Measurements from ENCODE around the gene SEC61A2. TPM values are rescaled to one million over a fixed set of nuclear protein-coding genes. Genes with fewer than 3 reads are reported as not detected.
A peak's percentile ranks its signal among the peaks of the same experiment; 100 is the strongest.

The SEC61A2 gene
- total and polyA plus RNA-seq, 4 donors = 2.8 to 17.5 (median 6.3) TPM

- no peak for TF ChIP-seq CTCF (IDR thresholded peaks at IDR 0.05; ENCODE audit: control extremely low read depth, extremely low read depth)
- Histone ChIP-seq H3K27ac (ENCODE audit: low read depth in 1 of 2, low read length in 1 of 2) (no peak overlapping the region), H3K9ac (ENCODE audit: insufficient read depth in 1 of 2, low read length in 2 of 2) (no peak overlapping the region), H3K4me3 (no peak overlapping the region), H3K36me3 (ENCODE audit: control insufficient read depth in 4 of 4, insufficient read depth in 4 of 4, low read length in 4 of 4) (peaks cover 2 to 6% (median 5%) of the 10 kb centered on the region in 4 donors), H3K27me3 (ENCODE audit: control insufficient read depth in 3 of 3, insufficient read depth in 3 of 3, low read length in 2 of 3) (no peaks in the 10 kb centered on the region), H3K4me1 (ENCODE audit: control insufficient read depth in 5 of 5, insufficient read depth in 5 of 5, low read length in 5 of 5) (peaks cover 3 to 11% (median 6%) of the 10 kb centered on the region in 5 donors), H3K9me3 (ENCODE audit: control insufficient read depth in 4 of 4, insufficient read depth in 3 of 4, low read length in 3 of 4) (no peaks in the 10 kb centered on the region)
- ATAC-seq (ENCODE audit: insufficient read depth, low FRiP score) (no peak), DNase-seq (no peak)
- 16 to 42% methylated on average over 3 of the region's 3 CpGs for WGBS, 2 donors
These were observed 62.2 kb downstream of the SEC61A2 start for GRCh38 chr10:12191715-12192114.

- Histone ChIP-seq H3K9ac (ENCODE audit: insufficient read depth in 1 of 2, low read length in 2 of 2) (no peak overlapping the region), H3K4me1 (ENCODE audit: control insufficient read depth in 5 of 5, insufficient read depth in 5 of 5, low read length in 5 of 5) (peaks cover 3 to 16% (median 7%) of the 10 kb centered on the region in 5 donors), H3K9me3 (ENCODE audit: control insufficient read depth in 4 of 4, insufficient read depth in 3 of 4, low read length in 3 of 4) (no peaks in the 10 kb centered on the region), H3K27me3 (ENCODE audit: control insufficient read depth in 3 of 3, insufficient read depth in 3 of 3, low read length in 2 of 3) (no peaks in the 10 kb centered on the region), H3K4me3 (no peak overlapping the region), H3K36me3 (ENCODE audit: control insufficient read depth in 4 of 4, insufficient read depth in 4 of 4, low read length in 4 of 4) (peaks cover 0 to 5% (median 2%) of the 10 kb centered on the region in 4 donors), H3K27ac (ENCODE audit: low read depth in 1 of 2, low read length in 1 of 2) (no peak overlapping the region)
- TF ChIP-seq CTCF (IDR thresholded peaks at IDR 0.05; ENCODE audit: control extremely low read depth, extremely low read depth) = no peak
- ATAC-seq (ENCODE audit: insufficient read depth, low FRiP score) (no peak), DNase-seq (peak in 2 of 3 donors; percentile 3 to 12)
- 88 to 89% methylated on average over 5 of the region's 5 CpGs for WGBS, 2 donors
These were observed 63.7 kb downstream of the SEC61A2 start for GRCh38 chr10:12193193-12193592.

GRCh38 chr10:12194752-12195271 lies 65.3 kb downstream of the SEC61A2 start:
- Histone ChIP-seq H3K9ac (ENCODE audit: insufficient read depth in 1 of 2, low read length in 2 of 2) (peak overlapping the region; percentile 73 to 82), H3K27me3 (ENCODE audit: control insufficient read depth in 3 of 3, insufficient read depth in 3 of 3, low read length in 2 of 3) (no peaks in the 10 kb centered on the region), H3K4me3 (peak overlapping the region; percentile 79), H3K36me3 (ENCODE audit: control insufficient read depth in 4 of 4, insufficient read depth in 4 of 4, low read length in 4 of 4) (peaks cover 2 to 9% (median 4%) of the 10 kb centered on the region in 4 donors), H3K4me1 (ENCODE audit: control insufficient read depth in 5 of 5, insufficient read depth in 5 of 5, low read length in 5 of 5) (peaks cover 3 to 16% (median 7%) of the 10 kb centered on the region in 5 donors), H3K9me3 (ENCODE audit: control insufficient read depth in 4 of 4, insufficient read depth in 3 of 4, low read length in 3 of 4) (no peaks in the 10 kb centered on the region), H3K27ac (ENCODE audit: low read depth in 1 of 2, low read length in 1 of 2) (peak overlapping the region; percentile 67 to 92)
- 5 to 7% methylated on average over 27 of the region's 27 CpGs for WGBS, 2 donors
- DNase-seq (peak; percentile 43 to 54 (median 45)), ATAC-seq (ENCODE audit: insufficient read depth, low FRiP score) (peak; percentile 41)
- no peak for TF ChIP-seq CTCF (IDR thresholded peaks at IDR 0.05; ENCODE audit: control extremely low read depth, extremely low read depth)

- H3K4me1 ChIP-seq (ENCODE audit: control insufficient read depth in 5 of 5, insufficient read depth in 5 of 5, low read length in 5 of 5) = peaks cover 3 to 16% (median 7%) of the 10 kb centered on the region in 5 donors
- WGBS, 2 donors = 0% methylated on average over 12 of the region's 12 CpGs
- peak overlapping the region; percentile 79 for H3K4me3 ChIP-seq
- ATAC-seq (ENCODE audit: insufficient read depth, low FRiP score) (peak; percentile 4), DNase-seq (no peak)
- no peaks in the 10 kb centered on the region for H3K9me3 ChIP-seq (ENCODE audit: control insufficient read depth in 4 of 4, insufficient read depth in 3 of 4, low read length in 3 of 4)
- TF ChIP-seq CTCF (IDR thresholded peaks at IDR 0.05; ENCODE audit: control extremely low read depth, extremely low read depth) = no peak
- peak overlapping the region; percentile 86 to 92 for H3K27ac ChIP-seq (ENCODE audit: low read depth in 1 of 2, low read length in 1 of 2)
- no peaks in the 10 kb centered on the region for H3K27me3 ChIP-seq (ENCODE audit: control insufficient read depth in 3 of 3, insufficient read depth in 3 of 3, low read length in 2 of 3)
- H3K9ac ChIP-seq (ENCODE audit: insufficient read depth in 1 of 2, low read length in 2 of 2) = peak overlapping the region; percentile 73 to 82
- H3K36me3 ChIP-seq (ENCODE audit: control insufficient read depth in 4 of 4, insufficient read depth in 4 of 4, low read length in 4 of 4) = peaks cover 2 to 9% (median 6%) of the 10 kb centered on the region in 4 donors
These were observed 65.8 kb downstream of the SEC61A2 start for GRCh38 chr10:12195281-12195602.

Data from lung (tissue), 12 donors.